GM21529 (cell line): ENCODE results near the gene USP10.

Experiments used
- ATAC-seq: cut with Tn5 transposase; IDR thresholded peaks from one replicate; pipeline ENCODE4 v1.9.1; 2021; ENCODE audit not compliant: unreplicated experiment

USP10 gene

GRCh38 chr16:84800158-84800978, 100.6 kb downstream of the USP10 start:
- ATAC-seq, result no peak

DNA sequence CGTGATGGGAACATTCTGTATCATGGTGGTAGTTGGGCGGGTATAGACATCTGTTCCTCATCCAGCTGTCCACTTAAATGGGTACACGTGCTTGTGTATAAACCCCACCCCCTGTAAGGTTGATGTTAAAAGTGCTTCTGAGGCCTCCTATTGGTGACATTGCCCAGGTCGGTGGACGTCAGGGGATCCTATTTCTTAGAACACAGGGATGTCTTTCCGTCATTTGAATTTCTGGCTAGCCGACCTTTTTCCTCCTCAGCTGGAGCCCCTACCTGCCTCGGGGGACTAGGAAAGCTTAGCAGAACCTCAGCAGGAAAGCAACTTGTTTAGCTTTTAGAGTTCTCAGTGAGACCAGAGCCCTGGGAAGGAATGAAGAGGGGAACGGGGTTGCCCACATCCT, 103.3 kb downstream of the USP10 start:
- ATAC-seq, result no peak

DNA sequence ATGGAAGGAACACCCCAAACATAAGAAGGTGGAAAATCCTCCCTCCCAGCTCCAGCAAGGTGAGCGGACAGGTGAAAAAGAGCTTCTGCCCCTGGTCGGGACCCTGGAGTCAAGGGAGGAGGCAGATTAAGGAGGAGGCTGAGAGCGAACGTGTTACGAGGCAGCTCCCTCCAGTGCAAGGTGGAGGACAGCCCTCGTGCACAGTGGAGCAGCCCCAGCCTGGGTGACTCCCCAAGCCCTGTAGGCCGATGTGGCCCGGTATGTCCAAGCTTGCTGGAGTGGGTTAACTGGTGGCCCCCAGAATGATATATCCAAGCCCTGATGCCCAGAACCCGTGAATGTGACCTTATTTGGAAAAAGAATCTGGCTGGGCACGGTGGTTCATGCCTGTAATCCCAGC, 104.5 kb downstream of the USP10 start:
- ATAC-seq, result no peak

DNA sequence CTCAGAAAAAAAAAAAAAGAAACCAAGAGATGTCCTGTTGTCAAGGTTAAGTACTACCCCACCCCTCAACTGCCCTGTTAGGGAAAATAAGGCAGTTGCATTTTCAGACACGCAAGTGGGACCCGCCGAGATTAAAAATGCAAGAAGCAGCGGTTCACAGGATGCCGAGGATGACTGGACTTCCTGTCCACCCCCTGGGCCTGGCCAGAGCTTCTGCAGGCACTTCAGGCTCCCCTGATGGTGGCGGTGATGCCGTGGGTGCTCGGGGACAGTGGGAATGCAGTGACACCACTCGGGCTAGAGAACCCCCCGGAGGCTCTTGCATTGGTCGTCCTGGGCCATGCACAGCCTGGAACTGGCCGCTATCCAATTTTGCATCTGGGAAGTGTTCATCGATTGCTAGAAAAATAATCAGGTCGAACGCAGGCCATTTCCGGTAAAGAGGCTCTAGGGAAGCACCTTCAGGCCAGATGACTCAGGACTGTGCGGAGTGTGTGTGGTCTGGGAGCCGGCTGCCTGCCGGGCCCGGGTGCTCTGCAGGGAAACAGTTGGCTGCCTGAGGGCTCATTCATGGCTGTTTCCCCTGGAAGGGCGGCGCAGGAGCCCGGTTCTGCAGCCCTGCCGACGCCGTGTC, 106.6 kb downstream of the USP10 start:
- peak; percentile 42 for ATAC-seq

DNA sequence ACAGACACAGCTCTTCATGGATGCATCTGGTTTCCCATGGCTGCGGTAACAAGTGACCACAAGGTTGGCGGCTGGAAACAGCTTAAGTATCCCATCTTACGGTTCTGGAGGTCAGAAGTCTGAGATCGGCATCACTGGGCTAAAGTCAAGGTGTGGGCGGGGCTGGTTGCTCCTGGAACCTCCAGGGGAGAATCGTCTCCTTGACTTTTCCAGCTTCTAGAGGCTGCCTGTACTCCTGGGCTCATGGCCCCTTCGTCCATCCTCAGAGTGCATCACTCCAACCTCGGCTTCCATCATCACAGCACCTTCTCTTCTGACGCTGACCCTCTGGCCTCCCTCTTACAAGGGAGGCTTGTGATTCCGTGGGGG, 107.1 kb downstream of the USP10 start:
- no peak for ATAC-seq

- no peak for ATAC-seq
These were observed 108.0 kb downstream of the USP10 start for GRCh38 chr16:84807776-84808175.

- ATAC-seq, result no peak
These were observed 109.0 kb downstream of the USP10 start for GRCh38 chr16:84808826-84809225.

GRCh38 chr16:84810518-84811273, 110.9 kb downstream of the USP10 start:
- ATAC-seq, result no peak

- no peak for ATAC-seq
These were observed 111.7 kb downstream of the USP10 start for GRCh38 chr16:84811529-84811928.

DNA sequence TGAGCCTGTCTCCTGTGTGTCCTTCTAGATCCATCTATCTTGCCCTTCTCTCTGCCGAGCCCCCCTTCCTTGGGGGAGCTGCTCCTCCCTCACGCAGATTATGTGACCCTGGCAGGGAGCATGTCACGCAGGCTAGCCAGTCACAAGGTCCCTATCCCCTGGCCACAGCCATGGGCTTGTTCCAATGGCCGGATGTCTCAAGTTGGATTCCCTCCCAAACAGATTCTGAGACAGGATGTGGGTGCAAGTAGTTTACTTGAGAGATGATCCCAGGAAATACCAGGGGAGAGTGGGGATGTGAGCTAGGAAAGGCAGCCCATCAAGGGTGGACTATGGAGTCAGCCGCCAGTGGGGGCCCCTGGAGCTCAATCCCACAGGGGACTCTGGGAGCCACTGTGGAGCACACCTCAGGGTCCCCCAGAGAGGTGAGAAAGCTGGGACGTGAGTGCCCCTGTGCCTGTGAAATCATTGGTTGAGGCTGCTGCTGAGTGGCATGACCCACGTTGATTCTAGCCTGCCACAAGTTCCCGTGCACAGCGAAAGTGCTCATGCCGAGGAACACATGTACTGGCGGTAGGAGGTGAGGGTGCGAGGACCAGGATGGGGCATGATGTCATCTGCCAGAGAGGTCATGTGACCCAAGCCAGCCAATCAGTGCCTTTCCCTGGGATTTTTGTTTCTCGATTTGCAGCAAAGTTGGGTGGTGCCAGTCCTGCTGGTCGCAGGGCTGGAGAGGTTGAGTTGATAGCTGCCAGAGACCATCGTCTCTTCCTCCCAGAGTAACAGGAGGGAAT, 113.5 kb downstream of the USP10 start:
- no peak for ATAC-seq

- no peak for ATAC-seq
These were observed 115.7 kb downstream of the USP10 start for GRCh38 chr16:84815462-84815861.

GRCh38 chr16:84816023-84816422, 116.2 kb downstream of the USP10 start:
- ATAC-seq, result no peak

- no peak for ATAC-seq
These were observed 116.7 kb downstream of the USP10 start for GRCh38 chr16:84816485-84816884.

GRCh38 chr16:84817206-84817605, 117.4 kb downstream of the USP10 start:
- no peak for ATAC-seq

DNA sequence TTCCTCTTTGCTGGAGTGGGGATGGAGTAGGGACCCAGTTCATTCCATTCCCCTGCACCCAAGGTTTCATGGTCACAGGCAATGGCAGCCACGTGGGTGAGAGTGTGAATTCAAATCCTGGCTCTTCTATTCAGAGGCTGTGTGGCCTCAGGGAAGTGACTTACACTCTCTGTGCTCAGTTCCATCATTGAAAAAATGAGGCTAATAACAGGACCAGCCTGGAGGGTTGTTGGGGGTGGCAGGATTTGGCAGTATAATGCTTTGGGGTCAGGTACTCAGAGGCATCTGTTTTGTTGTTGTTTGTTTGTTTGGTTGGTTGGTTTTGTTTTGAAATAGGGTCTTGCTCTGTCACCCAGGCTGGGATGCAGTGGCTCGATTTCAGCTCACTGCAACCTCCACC, 117.8 kb downstream of the USP10 start:
- ATAC-seq, result no peak

DNA sequence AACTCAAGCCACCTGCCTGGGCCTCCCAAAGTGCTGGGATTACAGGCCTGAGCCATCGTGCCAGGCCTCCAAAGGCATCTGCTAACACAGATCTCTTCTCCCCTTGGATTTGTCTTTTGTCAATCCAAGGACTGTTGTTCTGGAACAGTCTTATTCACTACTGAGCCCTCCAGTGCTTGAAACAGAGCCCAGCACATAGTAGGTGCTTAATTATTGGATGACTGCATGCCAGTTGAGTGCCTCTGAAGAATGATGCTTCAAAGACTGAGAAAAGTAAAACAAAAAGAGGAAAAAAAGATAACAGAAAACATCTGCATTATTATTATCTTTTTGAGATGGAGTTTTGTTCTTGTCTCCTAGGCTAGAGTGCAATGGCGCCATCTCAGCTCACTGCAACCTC, 118.3 kb downstream of the USP10 start:
- ATAC-seq, result no peak

GRCh38 chr16:84818989-84819643, 119.3 kb downstream of the USP10 start:
- ATAC-seq, result no peak

- ATAC-seq, result no peak
These were observed 120.0 kb downstream of the USP10 start, which contains the start of gene CRISPLD2 for GRCh38 chr16:84819644-84820304. Gene CRISPLD2 (plus strand): TSS chr16:84819985. CDS start chr16:84838496, 18,511 bp downstream.

- no peak for ATAC-seq
These were observed 120.5 kb downstream of the USP10 start for GRCh38 chr16:84820305-84820684.

DNA sequence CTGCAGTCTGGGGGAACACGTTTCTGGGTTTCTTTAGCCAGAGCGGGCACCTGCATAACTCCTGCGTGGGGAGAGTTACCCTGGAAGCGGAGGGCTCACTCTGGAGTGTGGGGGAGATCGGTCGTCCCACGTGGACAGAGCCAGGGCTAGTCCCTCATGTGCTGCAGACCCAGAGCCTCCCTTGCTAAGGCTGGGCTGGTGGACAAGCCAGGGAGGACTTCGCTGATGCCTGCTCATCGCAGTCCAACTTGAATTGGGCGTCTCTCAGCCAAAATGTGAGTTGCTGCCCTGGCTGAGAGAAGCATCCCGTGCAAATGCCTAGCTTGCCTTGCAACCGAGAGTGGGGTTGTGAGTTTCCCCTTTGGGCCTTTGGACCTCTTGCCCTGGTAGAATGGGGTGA, 121.0 kb downstream of the USP10 start:
- no peak for ATAC-seq
